ENCODE measurements around the gene TANGO6. TPM values are rescaled to one million over a fixed set of nuclear protein-coding genes. Genes with fewer than 3 reads are reported as not detected.

The TANGO6 gene
- total and polyA plus RNA-seq, 4 donors = 10.7 to 24.8 (median 13.9) TPM

- H3K27ac ChIP-seq (ENCODE audit: low read depth, low read length) = no peak overlapping the region
- no peak overlapping the region for H3K4me3 ChIP-seq (ENCODE audit: low read depth, low read length)
- H3K9me3 ChIP-seq (ENCODE audit: control insufficient read depth, insufficient read depth, low read length) = no peaks in the 10 kb centered on the region
- no peak for DNase-seq (ENCODE audit: low read depth in 4 of 6, low spot score in 6 of 6)
- no CpG with 5 or more reads among the region's 2 CpGs for WGBS (ENCODE audit: insufficient coverage)
- no peaks in the 10 kb centered on the region for H3K27me3 ChIP-seq (ENCODE audit: control insufficient read depth, insufficient read depth, low read length)
- H3K36me3 ChIP-seq (ENCODE audit: control insufficient read depth, insufficient read depth, low read length) = peaks cover 12% of the 10 kb centered on the region
- H3K4me1 ChIP-seq (ENCODE audit: control insufficient read depth, insufficient read depth, low read length) = no peaks in the 10 kb centered on the region
Observed at GRCh38 chr16:68921637-68922036, 78.3 kb downstream of the TANGO6 start.

GRCh38 chr16:68923116-68923515 is 79.8 kb downstream of the TANGO6 start:
- no peak overlapping the region for H3K27ac ChIP-seq (ENCODE audit: low read depth, low read length)
- 94% methylated on average over 9 of the region's 12 CpGs for WGBS (ENCODE audit: insufficient coverage)
- no peak overlapping the region for H3K4me3 ChIP-seq (ENCODE audit: low read depth, low read length)
- DNase-seq (ENCODE audit: low read depth in 4 of 6, low spot score in 6 of 6) = no peak
- H3K36me3 ChIP-seq (ENCODE audit: control insufficient read depth, insufficient read depth, low read length) = peaks cover 17% of the 10 kb centered on the region
- H3K27me3 ChIP-seq (ENCODE audit: control insufficient read depth, insufficient read depth, low read length) = no peaks in the 10 kb centered on the region
- H3K9me3 ChIP-seq (ENCODE audit: control insufficient read depth, insufficient read depth, low read length) = no peaks in the 10 kb centered on the region
- no peaks in the 10 kb centered on the region for H3K4me1 ChIP-seq (ENCODE audit: control insufficient read depth, insufficient read depth, low read length)

GRCh38 chr16:68927018-68927417 is 83.7 kb downstream of the TANGO6 start:
- DNase-seq (ENCODE audit: low read depth in 4 of 6, low spot score in 6 of 6) = no peak
- H3K4me1 ChIP-seq (ENCODE audit: control insufficient read depth, insufficient read depth, low read length) = no peaks in the 10 kb centered on the region
- no peaks in the 10 kb centered on the region for H3K27me3 ChIP-seq (ENCODE audit: control insufficient read depth, insufficient read depth, low read length)
- no peak overlapping the region for H3K27ac ChIP-seq (ENCODE audit: low read depth, low read length)
- peaks cover 20% of the 10 kb centered on the region for H3K36me3 ChIP-seq (ENCODE audit: control insufficient read depth, insufficient read depth, low read length)
- no CpG with 5 or more reads among the region's 3 CpGs for WGBS (ENCODE audit: insufficient coverage)
- H3K4me3 ChIP-seq (ENCODE audit: low read depth, low read length) = no peak overlapping the region
- no peaks in the 10 kb centered on the region for H3K9me3 ChIP-seq (ENCODE audit: control insufficient read depth, insufficient read depth, low read length)

- Histone ChIP-seq H3K27me3 (ENCODE audit: control insufficient read depth, insufficient read depth, low read length) (no peaks in the 10 kb centered on the region), H3K9me3 (ENCODE audit: control insufficient read depth, insufficient read depth, low read length) (no peaks in the 10 kb centered on the region), H3K36me3 (ENCODE audit: control insufficient read depth, insufficient read depth, low read length) (peaks cover 16% of the 10 kb centered on the region), H3K4me3 (ENCODE audit: low read depth, low read length) (no peak overlapping the region), H3K4me1 (ENCODE audit: control insufficient read depth, insufficient read depth, low read length) (no peaks in the 10 kb centered on the region), H3K27ac (ENCODE audit: low read depth, low read length) (no peak overlapping the region)
- no CpG with 5 or more reads among the region's 3 CpGs for whole genome bisulfite sequencing (ENCODE audit: insufficient coverage)
- peak in 1 of 6 donors; percentile 21 for DNase-seq (ENCODE audit: low read depth in 4 of 6, low spot score in 6 of 6)
Observed at GRCh38 chr16:68931196-68931595, 87.9 kb downstream of the TANGO6 start.

GRCh38 chr16:68934402-68934801 is 91.1 kb downstream of the TANGO6 start:
- DNase-seq (ENCODE audit: low read depth in 4 of 6, low spot score in 6 of 6) = no peak
- Histone ChIP-seq H3K9me3 (ENCODE audit: control insufficient read depth, insufficient read depth, low read length) (no peaks in the 10 kb centered on the region), H3K36me3 (ENCODE audit: control insufficient read depth, insufficient read depth, low read length) (peaks cover 7% of the 10 kb centered on the region), H3K27me3 (ENCODE audit: control insufficient read depth, insufficient read depth, low read length) (no peaks in the 10 kb centered on the region), H3K4me3 (ENCODE audit: low read depth, low read length) (no peak overlapping the region), H3K4me1 (ENCODE audit: control insufficient read depth, insufficient read depth, low read length) (no peaks in the 10 kb centered on the region), H3K27ac (ENCODE audit: low read depth, low read length) (no peak overlapping the region)
- 100% methylated on average over 3 of the region's 3 CpGs for WGBS (ENCODE audit: insufficient coverage)

GRCh38 chr16:68935008-68935407 is 91.7 kb downstream of the TANGO6 start:
- no peaks in the 10 kb centered on the region for H3K4me1 ChIP-seq (ENCODE audit: control insufficient read depth, insufficient read depth, low read length)
- no peaks in the 10 kb centered on the region for H3K27me3 ChIP-seq (ENCODE audit: control insufficient read depth, insufficient read depth, low read length)
- peaks cover 7% of the 10 kb centered on the region for H3K36me3 ChIP-seq (ENCODE audit: control insufficient read depth, insufficient read depth, low read length)
- no peak for DNase-seq (ENCODE audit: low read depth in 4 of 6, low spot score in 6 of 6)
- H3K27ac ChIP-seq (ENCODE audit: low read depth, low read length) = no peak overlapping the region
- H3K9me3 ChIP-seq (ENCODE audit: control insufficient read depth, insufficient read depth, low read length) = no peaks in the 10 kb centered on the region
- no peak overlapping the region for H3K4me3 ChIP-seq (ENCODE audit: low read depth, low read length)

- no peaks in the 10 kb centered on the region for H3K9me3 ChIP-seq (ENCODE audit: control insufficient read depth, insufficient read depth, low read length)
- no CpG with 5 or more reads among the region's 2 CpGs for WGBS (ENCODE audit: insufficient coverage)
- H3K27ac ChIP-seq (ENCODE audit: low read depth, low read length) = no peak overlapping the region
Observed at GRCh38 chr16:68936736-68937631, 93.7 kb downstream of the TANGO6 start.

GRCh38 chr16:68939692-68940320 is 96.5 kb downstream of the TANGO6 start:
- WGBS (ENCODE audit: insufficient coverage) = 80% methylated on average over 1 of the region's 3 CpGs

More at GRCh38 chr16:68936736-68937631, 93.7 kb downstream of the TANGO6 start:
- H3K4me1 ChIP-seq (ENCODE audit: control insufficient read depth, insufficient read depth, low read length) = no peaks in the 10 kb centered on the region
- DNase-seq (ENCODE audit: low read depth in 4 of 6, low spot score in 6 of 6) = peak in 3 of 6 donors; percentile 15 to 78 (median 55)
- H3K36me3 ChIP-seq (ENCODE audit: control insufficient read depth, insufficient read depth, low read length) = peaks cover 5% of the 10 kb centered on the region
- H3K27me3 ChIP-seq (ENCODE audit: control insufficient read depth, insufficient read depth, low read length) = no peaks in the 10 kb centered on the region
- H3K4me3 ChIP-seq (ENCODE audit: low read depth, low read length) = no peak overlapping the region

GRCh38 chr16:68940816-68941215 is 97.5 kb downstream of the TANGO6 start:
- WGBS (ENCODE audit: insufficient coverage) = no CpG with 5 or more reads among the region's 2 CpGs
- Histone ChIP-seq H3K36me3 (ENCODE audit: control insufficient read depth, insufficient read depth, low read length) (peaks cover 10% of the 10 kb centered on the region), H3K4me1 (ENCODE audit: control insufficient read depth, insufficient read depth, low read length) (no peaks in the 10 kb centered on the region), H3K27ac (ENCODE audit: low read depth, low read length) (no peak overlapping the region), H3K4me3 (ENCODE audit: low read depth, low read length) (no peak overlapping the region), H3K27me3 (ENCODE audit: control insufficient read depth, insufficient read depth, low read length) (no peaks in the 10 kb centered on the region), H3K9me3 (ENCODE audit: control insufficient read depth, insufficient read depth, low read length) (peaks cover 2% of the 10 kb centered on the region)
- peak in 1 of 6 donors; percentile 49 for DNase-seq (ENCODE audit: low read depth in 4 of 6, low spot score in 6 of 6)

More at GRCh38 chr16:68939692-68940320, 96.5 kb downstream of the TANGO6 start:
- no peak for DNase-seq (ENCODE audit: low read depth in 4 of 6, low spot score in 6 of 6)
- Histone ChIP-seq H3K9me3 (ENCODE audit: control insufficient read depth, insufficient read depth, low read length) (peaks cover 2% of the 10 kb centered on the region), H3K27me3 (ENCODE audit: control insufficient read depth, insufficient read depth, low read length) (no peaks in the 10 kb centered on the region), H3K27ac (ENCODE audit: low read depth, low read length) (no peak overlapping the region), H3K4me1 (ENCODE audit: control insufficient read depth, insufficient read depth, low read length) (no peaks in the 10 kb centered on the region), H3K4me3 (ENCODE audit: low read depth, low read length) (no peak overlapping the region), H3K36me3 (ENCODE audit: control insufficient read depth, insufficient read depth, low read length) (peaks cover 8% of the 10 kb centered on the region)

All from spinal cord (tissue), 10 donors.